Neutrophil (primary cell): ENCODE results near the gene FRMPD1.

Experiments used
- H3K27ac ChIP-seq: fragments of 200-600 bp; sonication (generic); 2 replicates; pipeline ENCODE4 v1.5.1; 2016; ENCODE audit warnings: mild to moderate bottlenecking, moderate library complexity
- H3K27me3 ChIP-seq: fragments of 200-600 bp; sonication (generic); 2 replicates; pipeline ENCODE4 v1.6.0; 2016; ENCODE audit warnings: mild to moderate bottlenecking
- H3K36me3 ChIP-seq: fragments of 200-600 bp; sonication (generic); 2 replicates; pipeline ENCODE4 v1.5.1; 2017
- H3K4me1 ChIP-seq, 2 experiments: fragments of 200-600 bp in 1 of 2; sonication (generic) in 1 of 2; 1 replicate in 1 of 2; 2 replicates in 1 of 2; pipeline versions ENCODE4 v1.5.1 to v1.6.1; 2013 to 2016; ENCODE audit warnings: low read depth in 1 of 2, low read length in 1 of 2, mild to moderate bottlenecking in 1 of 2, moderate library complexity in 1 of 2; ENCODE audit not compliant: control insufficient read depth in 1 of 2, insufficient read depth in 1 of 2
- H3K4me3 ChIP-seq, 2 experiments: fragments of 200-600 bp in 1 of 2; sonication (generic) in 1 of 2; 1 replicate in 1 of 2; 2 replicates in 1 of 2; pipeline ENCODE4 v1.5.1; 2013 to 2016; ENCODE audit warnings: low read depth in 1 of 2, low read length in 1 of 2, mild to moderate bottlenecking in 1 of 2, moderate library complexity in 1 of 2
- H3K9me3 ChIP-seq: fragments of 200-600 bp; sonication (generic); 2 replicates; pipeline ENCODE4 v1.5.1; 2016
- TF ChIP-seq, protein P1 (sequence below): fragments of 200-600 bp; sonication (generic); IDR thresholded peaks from 2 replicates; pipeline ENCODE4 v1.5.1; 2016; ENCODE audit warnings: antibody characterized with exemption

Gene FRMPD1

DNA sequence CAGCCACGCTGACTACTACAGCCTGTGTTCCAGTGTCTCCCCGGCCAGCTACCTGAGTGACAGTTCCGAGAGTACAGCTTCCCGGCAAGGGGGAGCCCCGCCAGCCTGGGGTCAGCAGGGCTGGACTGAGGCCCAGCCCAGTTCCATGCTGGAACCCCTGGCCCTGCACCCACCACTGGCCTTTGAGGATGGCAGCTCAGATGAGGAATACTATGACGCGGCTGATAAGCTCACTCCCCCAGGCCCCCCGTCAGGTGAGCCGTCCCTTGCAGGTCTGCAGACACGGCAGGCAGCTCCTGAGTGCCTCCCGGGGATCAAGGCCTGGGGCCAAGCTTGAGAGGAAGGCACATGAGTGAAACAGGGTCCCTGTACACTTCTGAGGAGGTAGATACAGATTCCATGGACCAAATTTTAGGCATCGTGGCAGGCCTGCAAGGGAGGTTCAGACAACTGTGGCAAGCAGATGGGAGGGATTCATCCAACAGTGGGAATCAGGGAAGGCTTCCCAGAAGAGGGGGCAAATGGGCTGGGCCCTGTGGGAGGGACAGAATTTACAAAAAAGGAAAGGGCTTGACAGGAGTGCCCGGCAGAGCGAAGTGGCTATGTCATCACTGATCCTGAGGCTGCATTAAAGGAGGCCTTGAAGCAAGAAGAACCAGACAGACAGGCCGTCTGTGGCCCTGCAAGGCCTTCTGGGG, 90.0 kb downstream of the FRMPD1 start:
- TF ChIP-seq, protein P1, sequence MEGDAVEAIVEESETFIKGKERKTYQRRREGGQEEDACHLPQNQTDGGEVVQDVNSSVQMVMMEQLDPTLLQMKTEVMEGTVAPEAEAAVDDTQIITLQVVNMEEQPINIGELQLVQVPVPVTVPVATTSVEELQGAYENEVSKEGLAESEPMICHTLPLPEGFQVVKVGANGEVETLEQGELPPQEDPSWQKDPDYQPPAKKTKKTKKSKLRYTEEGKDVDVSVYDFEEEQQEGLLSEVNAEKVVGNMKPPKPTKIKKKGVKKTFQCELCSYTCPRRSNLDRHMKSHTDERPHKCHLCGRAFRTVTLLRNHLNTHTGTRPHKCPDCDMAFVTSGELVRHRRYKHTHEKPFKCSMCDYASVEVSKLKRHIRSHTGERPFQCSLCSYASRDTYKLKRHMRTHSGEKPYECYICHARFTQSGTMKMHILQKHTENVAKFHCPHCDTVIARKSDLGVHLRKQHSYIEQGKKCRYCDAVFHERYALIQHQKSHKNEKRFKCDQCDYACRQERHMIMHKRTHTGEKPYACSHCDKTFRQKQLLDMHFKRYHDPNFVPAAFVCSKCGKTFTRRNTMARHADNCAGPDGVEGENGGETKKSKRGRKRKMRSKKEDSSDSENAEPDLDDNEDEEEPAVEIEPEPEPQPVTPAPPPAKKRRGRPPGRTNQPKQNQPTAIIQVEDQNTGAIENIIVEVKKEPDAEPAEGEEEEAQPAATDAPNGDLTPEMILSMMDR, result no peak

DNA sequence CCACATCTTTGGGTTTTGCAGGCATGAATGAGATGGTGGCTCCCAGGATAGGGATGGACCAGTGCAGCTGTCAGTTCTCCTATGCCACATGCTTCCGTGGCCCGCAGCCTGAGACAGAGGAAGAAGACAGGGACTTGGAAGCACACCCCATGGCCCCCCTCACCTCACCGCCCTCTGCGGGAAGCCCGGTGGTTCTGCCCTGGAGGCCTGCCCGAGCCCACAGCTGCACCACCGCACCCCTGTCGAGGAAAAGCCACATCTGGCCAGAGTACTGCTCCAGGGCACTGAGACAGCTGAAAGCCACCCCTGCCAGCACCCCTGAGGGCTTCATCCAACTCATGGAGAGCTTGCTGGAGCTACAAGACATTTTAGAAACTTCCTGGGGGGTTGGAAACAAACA, 95.2 kb downstream of the FRMPD1 start:
- Histone ChIP-seq H3K36me3 (no peaks in the 10 kb centered on the region), H3K4me1 (no peaks in the 10 kb centered on the region), H3K27me3 (peaks cover 6% of the 10 kb centered on the region), H3K27ac (no peak overlapping the region), H3K4me3 (no peak overlapping the region), H3K9me3 (no peaks in the 10 kb centered on the region)
- TF ChIP-seq, protein P1, result no peak

More for the DNA sequence above, 90.0 kb downstream of the FRMPD1 start:
- H3K9me3 ChIP-seq, result no peaks in the 10 kb centered on the region
- peaks cover 5% of the 10 kb centered on the region for H3K27me3 ChIP-seq
- H3K36me3 ChIP-seq, result no peaks in the 10 kb centered on the region
- no peaks in the 10 kb centered on the region for H3K4me1 ChIP-seq
- no peak overlapping the region for H3K4me3 ChIP-seq
- H3K27ac ChIP-seq, result no peak overlapping the region

DNA sequence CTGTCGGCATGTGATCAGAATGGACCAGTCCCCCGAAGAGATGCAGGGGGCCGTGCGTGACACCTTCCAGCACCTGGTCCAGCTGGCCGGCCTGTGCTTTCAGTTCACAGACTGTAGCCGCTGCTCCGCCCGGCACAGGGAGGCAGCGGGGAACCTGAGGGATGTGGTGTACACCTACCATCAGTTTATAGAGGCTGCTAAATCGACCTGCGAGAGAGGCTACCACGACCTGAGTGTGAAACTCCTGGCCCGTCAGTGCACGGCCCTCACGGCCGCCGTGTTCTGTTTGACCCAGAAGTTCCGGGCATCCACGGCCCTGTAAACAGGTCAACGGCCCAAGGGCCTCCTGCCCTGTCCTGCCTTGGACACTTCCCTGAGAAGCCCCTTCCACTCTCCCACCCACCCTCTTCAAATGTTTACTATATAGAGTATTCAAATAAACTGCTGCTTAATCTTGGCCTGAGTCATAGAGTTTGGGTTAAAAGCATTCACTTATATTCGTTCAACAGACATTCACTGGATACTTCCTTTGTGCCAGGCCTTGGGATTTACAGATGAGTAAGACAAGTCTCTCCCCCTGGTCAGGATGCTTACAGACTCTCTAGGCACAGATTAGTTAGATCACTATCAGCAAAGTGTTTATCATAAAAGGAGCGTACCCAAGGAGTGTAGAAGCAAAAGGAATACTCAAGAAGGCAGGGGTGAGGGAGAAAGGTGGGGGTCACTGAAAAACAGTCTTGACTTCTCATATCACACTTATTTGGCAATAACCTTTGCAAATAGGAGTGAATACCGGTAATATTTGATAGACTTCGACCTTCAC, 95.9 kb downstream of the FRMPD1 start:
- Histone ChIP-seq H3K4me1 (no peaks in the 10 kb centered on the region), H3K27me3 (peaks cover 6% of the 10 kb centered on the region), H3K27ac (no peak overlapping the region), H3K4me3 (no peak overlapping the region), H3K36me3 (no peaks in the 10 kb centered on the region), H3K9me3 (no peaks in the 10 kb centered on the region)
- TF ChIP-seq, protein P1, result no peak

DNA sequence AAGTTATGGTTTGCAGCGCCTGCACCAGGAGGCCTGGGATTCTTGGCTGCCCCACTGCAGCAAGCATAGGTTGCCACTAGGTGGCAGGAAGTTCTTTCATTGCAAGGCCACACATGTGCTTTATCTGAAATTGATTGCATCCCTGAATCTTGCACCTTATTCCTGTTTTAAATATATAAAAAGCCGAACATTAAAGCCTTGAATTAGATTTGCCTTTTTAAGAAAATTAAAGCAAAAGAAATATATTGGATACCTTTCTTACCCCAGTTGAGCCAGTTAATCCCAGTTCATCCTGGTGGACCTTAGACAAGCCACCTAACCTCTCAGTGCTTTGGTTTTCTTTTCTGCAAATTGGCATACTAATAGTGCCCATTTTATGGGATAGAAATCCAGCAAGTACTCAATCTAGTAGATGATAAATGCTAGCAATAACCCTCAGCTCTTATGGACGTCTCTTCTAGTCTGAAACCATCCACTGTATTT, 96.6 kb downstream of the FRMPD1 start:
- Histone ChIP-seq H3K4me3 (no peak overlapping the region), H3K36me3 (no peaks in the 10 kb centered on the region), H3K4me1 (no peaks in the 10 kb centered on the region), H3K9me3 (no peaks in the 10 kb centered on the region), H3K27me3 (peaks cover 6% of the 10 kb centered on the region), H3K27ac (no peak overlapping the region)
- TF ChIP-seq, protein P1, result peak; percentile 64

DNA sequence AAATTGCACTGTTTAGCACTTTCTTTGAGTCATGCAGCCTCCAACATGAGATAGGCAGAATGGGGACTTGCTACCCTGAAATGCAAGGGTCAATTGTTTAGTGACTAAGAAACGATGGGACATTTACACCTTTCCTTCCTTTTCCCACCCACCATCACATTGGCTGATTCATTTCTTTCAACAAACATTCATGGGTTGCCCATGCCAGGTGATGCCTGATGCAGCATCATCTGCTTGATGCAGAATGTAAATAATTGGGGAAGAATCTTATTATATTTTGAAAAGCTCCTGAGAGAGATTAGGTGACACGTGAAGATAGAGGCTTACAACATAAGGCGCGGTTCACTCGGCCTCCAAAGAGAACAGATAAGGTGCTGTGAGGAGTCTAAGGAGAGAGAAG, 98.4 kb downstream of the FRMPD1 start:
- no peak overlapping the region for H3K4me3 ChIP-seq
- H3K36me3 ChIP-seq, result no peaks in the 10 kb centered on the region
- peaks cover 6% of the 10 kb centered on the region for H3K27me3 ChIP-seq
- H3K4me1 ChIP-seq, result peaks cover 7% of the 10 kb centered on the region in 2 experiments
- H3K9me3 ChIP-seq, result no peaks in the 10 kb centered on the region
- TF ChIP-seq, protein P1, result no peak
- no peak overlapping the region for H3K27ac ChIP-seq
